ENCODE measurements around the gene DEXI. TPM values are rescaled to one million over a fixed set of nuclear protein-coding genes. Genes with fewer than 3 reads are reported as not detected.

Gene DEXI
- polyA plus RNA-seq (2011; rRNA removed) (32.7 and 55.2 TPM in 2 replicates), polyA minus RNA-seq (2011; rRNA and poly(A)+ RNA removed) (17.3 and 23.4 TPM in 2 replicates)

DNA sequence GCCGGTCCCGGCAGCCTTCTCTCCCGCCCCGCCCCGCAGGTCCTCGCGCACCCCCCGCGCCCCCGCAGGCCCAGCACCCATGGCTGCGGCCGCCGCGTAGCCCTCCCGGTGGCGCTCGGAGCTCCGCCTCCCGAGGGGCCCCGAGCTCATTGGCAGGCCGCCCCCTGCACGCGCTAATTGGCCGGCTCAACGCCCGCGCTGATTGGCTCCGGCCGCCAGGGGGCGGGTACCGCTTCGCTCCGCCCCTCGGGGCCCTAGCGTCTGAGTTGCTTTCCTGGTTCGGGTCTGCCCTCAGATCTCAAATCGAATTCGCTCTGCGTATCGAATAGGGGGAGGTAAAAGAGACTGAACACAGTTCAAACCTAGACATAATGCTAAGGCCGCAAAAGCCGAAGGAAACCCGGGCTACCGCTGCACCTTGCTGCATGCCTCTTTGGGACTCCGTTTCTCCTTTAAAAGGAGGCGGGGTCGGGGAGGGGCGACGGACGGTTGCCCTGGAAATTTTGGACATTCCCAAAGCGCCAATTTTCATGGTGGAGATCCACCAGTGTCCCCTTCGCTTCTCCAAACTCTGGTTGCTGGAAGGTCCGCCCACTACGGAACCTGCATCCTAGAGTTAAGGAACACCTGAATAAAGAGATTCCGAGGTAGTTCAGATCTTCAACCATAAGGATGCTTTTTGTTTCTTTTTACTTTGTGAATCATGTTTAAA is at the start of gene DEXI:
DEXI (minus strand) TSS at position 117 of the 712 bp plus-strand sequence. CDS start 463 bp downstream, outside the sequence.
- no peaks in the 10 kb centered on the region for H3K36me3 ChIP-seq (ENCODE audit: control insufficient read depth, insufficient read depth, low read length)
- H3K4me3 ChIP-seq (ENCODE audit: low read depth, low read length) = peak within 1 kb of the TSS; percentile 65
- TF ChIP-seq, protein P1, sequence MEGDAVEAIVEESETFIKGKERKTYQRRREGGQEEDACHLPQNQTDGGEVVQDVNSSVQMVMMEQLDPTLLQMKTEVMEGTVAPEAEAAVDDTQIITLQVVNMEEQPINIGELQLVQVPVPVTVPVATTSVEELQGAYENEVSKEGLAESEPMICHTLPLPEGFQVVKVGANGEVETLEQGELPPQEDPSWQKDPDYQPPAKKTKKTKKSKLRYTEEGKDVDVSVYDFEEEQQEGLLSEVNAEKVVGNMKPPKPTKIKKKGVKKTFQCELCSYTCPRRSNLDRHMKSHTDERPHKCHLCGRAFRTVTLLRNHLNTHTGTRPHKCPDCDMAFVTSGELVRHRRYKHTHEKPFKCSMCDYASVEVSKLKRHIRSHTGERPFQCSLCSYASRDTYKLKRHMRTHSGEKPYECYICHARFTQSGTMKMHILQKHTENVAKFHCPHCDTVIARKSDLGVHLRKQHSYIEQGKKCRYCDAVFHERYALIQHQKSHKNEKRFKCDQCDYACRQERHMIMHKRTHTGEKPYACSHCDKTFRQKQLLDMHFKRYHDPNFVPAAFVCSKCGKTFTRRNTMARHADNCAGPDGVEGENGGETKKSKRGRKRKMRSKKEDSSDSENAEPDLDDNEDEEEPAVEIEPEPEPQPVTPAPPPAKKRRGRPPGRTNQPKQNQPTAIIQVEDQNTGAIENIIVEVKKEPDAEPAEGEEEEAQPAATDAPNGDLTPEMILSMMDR (IDR thresholded peaks at IDR 0.05; ENCODE audit: insufficient read depth, low read depth, low read length) = no peak
- ChIA-PET CTCF (interaction anchor here (0.5 to 1.0 kb wide), 3 partner anchors 9 to 803 kb away, joined by 3 to 4 read pairs (median 3); no protein-coding TSS in a partner anchor), POLR2A (interaction anchor here (1.0 kb wide), 1 partner anchor 71 kb away, joined by 3 read pairs; no protein-coding TSS in a partner anchor)
- no peaks in the 10 kb centered on the region for H3K27me3 ChIP-seq (ENCODE audit: control insufficient read depth, insufficient read depth, low read length)
- peak; percentile 37 for DNase-seq (ENCODE audit: low read depth)

DNA sequence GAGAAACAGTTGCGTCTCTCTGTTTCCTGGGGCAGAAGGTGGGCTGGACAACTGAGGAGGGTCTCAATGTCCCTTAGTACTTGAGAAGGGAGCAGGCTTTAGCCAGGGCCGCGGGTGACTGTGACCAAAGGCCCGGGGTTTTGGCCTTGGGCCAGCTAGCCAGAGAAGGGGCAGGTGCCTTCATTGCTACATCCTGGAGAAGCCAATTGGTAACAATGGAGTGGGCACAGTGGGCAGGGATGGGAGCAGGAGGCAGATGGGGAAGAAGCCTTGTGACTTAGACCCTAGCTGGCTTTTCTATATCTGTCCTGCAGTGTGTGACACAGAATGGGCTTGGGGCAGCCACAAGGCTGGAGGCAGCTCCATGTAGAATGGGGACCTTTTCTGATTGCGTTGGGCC is 48.1 kb upstream of the DEXI start:
- Histone ChIP-seq H3K4me3 (ENCODE audit: low read depth, low read length) (no peak overlapping the region), H3K36me3 (ENCODE audit: control insufficient read depth, insufficient read depth, low read length) (peaks cover 5% of the 10 kb centered on the region), H3K27me3 (ENCODE audit: control insufficient read depth, insufficient read depth, low read length) (no peaks in the 10 kb centered on the region)
- DNase-seq (ENCODE audit: low read depth) = no peak
- ChIA-PET CTCF (interaction anchor here (0.6 kb wide), 1 partner anchor 15 kb away, joined by 3 read pairs; no protein-coding TSS in a partner anchor), POLR2A (no interaction called here)
- TF ChIP-seq, protein P1 (IDR thresholded peaks at IDR 0.05; ENCODE audit: insufficient read depth, low read depth, low read length) = no peak

DNA sequence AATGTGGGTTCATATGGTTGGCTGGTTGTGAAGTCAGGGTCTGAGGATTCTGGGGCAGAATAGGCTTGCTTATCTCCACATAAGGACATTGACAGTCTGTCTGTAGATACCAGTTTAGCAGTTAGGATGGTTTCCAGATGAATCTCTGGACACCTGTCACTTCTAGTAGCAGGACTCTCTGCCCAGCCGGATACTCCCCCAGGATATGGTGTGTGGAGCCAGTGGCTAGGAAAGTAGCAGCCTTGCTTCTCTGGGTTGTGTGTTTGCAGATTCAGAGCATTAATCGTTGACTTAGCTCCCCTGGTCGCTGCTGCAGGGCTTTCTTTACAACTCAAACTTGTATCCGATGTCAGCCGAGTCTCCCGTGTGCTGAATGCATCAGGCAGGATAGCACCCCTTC is 47.3 kb upstream of the DEXI start:
- no peak for DNase-seq (ENCODE audit: low read depth)
- TF ChIP-seq, protein P1 (IDR thresholded peaks at IDR 0.05; ENCODE audit: insufficient read depth, low read depth, low read length) = no peak
- ChIA-PET CTCF (interaction anchor here (0.6 kb wide), 1 partner anchor 268 kb away, joined by 3 read pairs; no protein-coding TSS in a partner anchor), POLR2A (no interaction called here)
- no peaks in the 10 kb centered on the region for H3K27me3 ChIP-seq (ENCODE audit: control insufficient read depth, insufficient read depth, low read length)
- peaks cover 5% of the 10 kb centered on the region for H3K36me3 ChIP-seq (ENCODE audit: control insufficient read depth, insufficient read depth, low read length)
- H3K4me3 ChIP-seq (ENCODE audit: low read depth, low read length) = no peak overlapping the region

DNA sequence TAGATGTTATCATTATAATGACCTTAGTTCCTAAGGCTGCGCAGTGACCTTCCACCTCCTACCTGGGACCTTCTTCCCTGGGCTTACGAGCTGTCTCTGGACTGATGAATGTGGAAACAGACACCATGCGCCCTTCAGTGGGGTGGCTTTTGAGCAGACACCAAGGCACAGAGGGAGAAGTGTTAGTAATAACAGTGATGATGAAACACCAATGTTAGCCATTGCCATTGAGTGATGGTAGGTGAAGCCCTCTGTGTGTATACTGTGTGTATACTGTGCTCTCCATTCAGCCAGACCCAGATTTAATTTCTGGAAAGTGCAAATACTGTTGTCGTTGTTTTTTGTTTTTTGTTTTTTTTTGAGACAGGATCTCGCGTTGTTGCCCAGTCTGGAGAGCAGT is 46.6 kb upstream of the DEXI start:
- TF ChIP-seq, protein P1 (IDR thresholded peaks at IDR 0.05; ENCODE audit: insufficient read depth, low read depth, low read length) = no peak
- DNase-seq (ENCODE audit: low read depth) = no peak
- CTCF ChIA-PET = interaction anchor here (0.6 kb wide), 1 partner anchor 269 kb away, joined by 3 read pairs; no protein-coding TSS in a partner anchor
- POLR2A ChIA-PET = no interaction called here
- Histone ChIP-seq H3K36me3 (ENCODE audit: control insufficient read depth, insufficient read depth, low read length) (peaks cover 3% of the 10 kb centered on the region), H3K27me3 (ENCODE audit: control insufficient read depth, insufficient read depth, low read length) (no peaks in the 10 kb centered on the region), H3K4me3 (ENCODE audit: low read depth, low read length) (no peak overlapping the region)

DNA sequence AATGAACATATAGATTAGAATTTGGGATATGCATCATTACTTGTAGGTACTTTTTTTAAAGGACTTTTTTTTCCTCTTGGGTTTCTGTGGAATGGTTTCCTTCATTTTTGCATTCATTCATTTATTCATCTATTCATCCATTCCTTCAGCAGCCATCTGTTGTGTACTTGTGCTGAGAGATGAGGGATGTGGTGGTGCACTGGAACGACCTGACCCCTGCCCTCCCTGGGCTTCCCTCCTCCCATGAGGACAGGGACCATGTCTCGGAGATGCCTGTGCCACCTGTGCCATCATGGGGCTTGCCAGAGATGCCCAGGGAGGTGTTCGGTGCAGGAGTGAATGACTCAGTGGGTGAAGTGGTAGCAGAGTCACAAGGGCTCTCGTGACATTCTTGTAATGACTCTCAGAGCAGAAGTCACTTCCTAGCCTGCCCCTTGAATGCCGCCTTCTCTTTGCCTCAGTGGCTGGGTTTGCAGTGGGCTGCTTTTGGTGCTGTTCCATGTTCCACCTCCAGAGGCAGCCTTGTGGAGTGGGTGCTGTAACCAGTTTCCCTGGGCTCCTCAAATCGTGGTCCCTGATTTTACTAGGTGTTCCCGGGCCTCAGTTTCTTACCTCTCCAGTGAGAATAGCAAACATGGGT is 46.0 kb upstream of the DEXI start:
- ChIA-PET CTCF (no interaction called here), POLR2A (no interaction called here)
- TF ChIP-seq, protein P1 (IDR thresholded peaks at IDR 0.05; ENCODE audit: insufficient read depth, low read depth, low read length) = peak; percentile 34
- H3K4me3 ChIP-seq (ENCODE audit: low read depth, low read length) = no peak overlapping the region
- no peak for DNase-seq (ENCODE audit: low read depth)
- no peaks in the 10 kb centered on the region for H3K27me3 ChIP-seq (ENCODE audit: control insufficient read depth, insufficient read depth, low read length)
- peaks cover 3% of the 10 kb centered on the region for H3K36me3 ChIP-seq (ENCODE audit: control insufficient read depth, insufficient read depth, low read length)
